ENCODE results near the gene TCAIM.
"Not testable (repeated sequence)": the region's sequence is repeated elsewhere in the genome, so short reads cannot be mapped to it uniquely, and the experiment has no call there.

The TCAIM gene

GRCh38 chr3:44343421-44343820 lies 4.9 kb downstream of the TCAIM start:
- no peak for DNase-seq (ENCODE audit: low read depth, low spot score)

GRCh38 chr3:44346590-44346989 lies 8.0 kb downstream of the TCAIM start:
- DNase-seq (ENCODE audit: low read depth, low spot score): not testable (repeated sequence)

GRCh38 chr3:44348993-44349392 lies 10.4 kb downstream of the TCAIM start:
- DNase-seq (ENCODE audit: low read depth, low spot score): no peak

DNA sequence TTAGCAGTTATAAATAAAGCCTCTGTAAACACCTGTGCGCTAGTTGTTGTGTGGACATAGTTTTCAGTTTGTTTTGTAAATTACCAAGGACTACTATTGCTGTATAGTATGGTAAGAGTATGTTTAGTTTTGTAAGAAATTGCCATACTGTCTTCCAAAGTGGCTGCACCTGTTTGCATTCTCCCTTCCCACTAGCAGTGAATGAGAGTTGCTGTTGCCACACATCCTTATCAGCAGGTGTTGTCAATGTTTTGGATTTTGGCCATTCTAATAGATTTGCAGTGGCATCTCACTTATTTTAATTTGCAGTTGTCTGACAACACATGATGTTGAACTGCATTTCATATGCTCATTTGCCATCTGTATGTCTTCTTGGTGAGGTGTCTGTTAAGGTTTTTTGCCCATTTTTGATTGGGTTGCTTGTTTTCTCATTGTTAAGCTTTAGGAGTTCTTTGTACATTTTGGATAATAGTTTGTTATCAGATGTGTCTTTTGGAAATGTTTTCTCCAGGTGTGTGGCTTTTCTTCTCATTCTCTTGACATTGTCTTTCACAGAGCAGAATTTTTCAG lies 14.9 kb downstream of the TCAIM start:
- DNase-seq (ENCODE audit: low read depth, low spot score): no peak

DNA sequence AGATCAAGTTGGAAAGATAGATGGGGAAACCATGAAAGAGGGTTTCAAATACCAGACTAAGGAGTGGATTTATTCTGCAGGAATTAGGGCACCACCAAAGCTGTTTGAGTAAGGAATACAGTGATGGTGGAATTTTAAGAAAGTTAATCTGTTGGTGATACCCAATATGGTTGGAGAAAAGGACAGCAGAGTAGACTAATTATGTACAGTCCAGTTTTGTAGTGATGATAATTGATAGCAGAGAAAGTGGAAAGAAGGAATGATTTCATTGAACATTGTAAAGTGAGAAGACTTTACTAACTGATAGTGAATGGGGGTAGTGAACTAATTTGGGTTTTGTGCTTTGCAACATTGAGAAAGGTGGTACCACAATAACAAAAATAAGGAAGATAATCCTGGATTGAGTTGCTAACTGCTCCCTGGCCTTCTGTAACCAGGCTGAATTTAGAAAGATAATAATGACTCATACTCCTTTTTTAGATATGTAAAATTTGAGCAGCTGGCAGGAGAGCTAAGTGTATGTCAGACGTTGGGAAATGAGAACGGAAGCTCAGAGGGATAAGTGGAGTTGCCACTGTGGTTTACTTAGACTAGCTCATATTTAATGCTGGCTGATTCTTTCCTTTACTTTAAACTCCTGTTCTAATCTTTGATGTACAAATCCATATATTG lies 16.9 kb downstream of the TCAIM start:
- DNase-seq (ENCODE audit: low read depth, low spot score): no peak

DNA sequence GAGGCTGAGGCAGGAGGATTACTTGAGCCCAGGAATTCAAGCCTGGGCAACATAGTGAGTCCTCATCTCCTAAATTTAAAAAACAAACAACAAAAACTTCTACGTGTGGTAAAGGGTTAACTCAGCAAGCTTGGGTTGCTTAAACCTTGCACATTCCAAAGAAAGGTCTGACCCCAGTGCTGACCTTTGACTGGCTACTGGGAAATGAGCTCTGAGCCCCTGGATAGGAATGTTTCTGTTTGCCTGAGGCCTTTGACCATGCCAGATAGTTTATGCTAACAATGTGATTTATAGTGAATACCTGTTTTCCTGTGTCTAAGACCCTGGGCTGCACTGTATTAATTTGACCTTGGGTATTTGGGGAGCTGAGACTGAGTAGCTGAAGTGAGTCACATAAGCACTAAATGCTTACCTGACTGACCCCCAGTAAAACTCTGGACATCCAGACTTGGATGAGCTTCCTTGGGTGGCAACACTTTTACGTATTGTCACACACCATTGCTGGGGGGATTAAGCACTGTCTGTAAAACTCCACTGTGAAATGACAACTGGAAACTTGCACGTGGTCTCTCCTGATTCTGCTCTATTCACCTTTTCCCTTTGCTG lies 20.7 kb downstream of the TCAIM start:
- DNase-seq (ENCODE audit: low read depth, low spot score): peak; percentile 93

GRCh38 chr3:44363591-44363990 lies 25.0 kb downstream of the TCAIM start:
- no peak for DNase-seq (ENCODE audit: low read depth, low spot score)

- no peak for DNase-seq (ENCODE audit: low read depth, low spot score)
Observed at GRCh38 chr3:44365952-44366351, 27.4 kb downstream of the TCAIM start.

DNA sequence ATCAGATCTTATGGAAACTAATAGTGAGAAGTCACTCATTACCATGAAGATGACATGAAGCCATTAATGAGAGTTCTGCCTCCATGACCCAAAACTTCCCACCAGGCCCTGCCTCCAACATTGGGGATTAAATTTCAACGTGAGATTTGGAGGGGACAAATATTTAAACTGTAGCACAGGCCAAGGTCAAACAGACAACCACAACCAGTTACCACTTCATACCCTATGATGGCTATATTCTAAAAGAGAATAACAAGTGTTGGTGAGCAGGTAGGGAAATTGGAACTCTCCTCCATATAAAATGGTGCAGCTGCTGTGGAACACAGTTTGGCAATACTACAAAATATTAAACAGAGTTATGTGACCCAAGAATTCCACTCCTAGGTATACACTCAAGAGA lies 36.9 kb downstream of the TCAIM start:
- no peak for DNase-seq (ENCODE audit: low read depth, low spot score)

GRCh38 chr3:44387404-44387803 lies 48.8 kb downstream of the TCAIM start:
- no peak for DNase-seq (ENCODE audit: low read depth, low spot score)

DNA sequence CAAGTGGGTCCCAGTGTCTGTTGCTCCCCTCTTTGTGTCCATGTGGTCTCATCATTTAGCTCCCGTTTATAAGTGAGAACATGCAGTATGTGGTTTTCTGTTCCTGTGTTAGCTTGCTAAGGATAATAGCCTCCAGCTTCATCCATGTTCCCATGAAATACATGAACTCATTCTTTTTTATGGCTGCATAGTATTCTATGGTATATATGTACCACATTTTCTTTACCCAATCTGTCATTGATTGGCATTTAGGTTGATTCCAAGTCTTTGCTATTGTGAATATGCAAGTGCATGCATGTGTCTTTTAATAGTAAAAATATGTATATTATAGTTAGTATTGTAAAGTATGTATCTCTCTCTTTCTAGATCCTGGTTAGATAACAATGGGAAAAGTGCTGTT lies 53.9 kb downstream of the TCAIM start:
- DNase-seq (ENCODE audit: low read depth, low spot score): no peak

- no peak for DNase-seq (ENCODE audit: low read depth, low spot score)
Observed at GRCh38 chr3:44395714-44396113, 57.1 kb downstream of the TCAIM start.

DNA sequence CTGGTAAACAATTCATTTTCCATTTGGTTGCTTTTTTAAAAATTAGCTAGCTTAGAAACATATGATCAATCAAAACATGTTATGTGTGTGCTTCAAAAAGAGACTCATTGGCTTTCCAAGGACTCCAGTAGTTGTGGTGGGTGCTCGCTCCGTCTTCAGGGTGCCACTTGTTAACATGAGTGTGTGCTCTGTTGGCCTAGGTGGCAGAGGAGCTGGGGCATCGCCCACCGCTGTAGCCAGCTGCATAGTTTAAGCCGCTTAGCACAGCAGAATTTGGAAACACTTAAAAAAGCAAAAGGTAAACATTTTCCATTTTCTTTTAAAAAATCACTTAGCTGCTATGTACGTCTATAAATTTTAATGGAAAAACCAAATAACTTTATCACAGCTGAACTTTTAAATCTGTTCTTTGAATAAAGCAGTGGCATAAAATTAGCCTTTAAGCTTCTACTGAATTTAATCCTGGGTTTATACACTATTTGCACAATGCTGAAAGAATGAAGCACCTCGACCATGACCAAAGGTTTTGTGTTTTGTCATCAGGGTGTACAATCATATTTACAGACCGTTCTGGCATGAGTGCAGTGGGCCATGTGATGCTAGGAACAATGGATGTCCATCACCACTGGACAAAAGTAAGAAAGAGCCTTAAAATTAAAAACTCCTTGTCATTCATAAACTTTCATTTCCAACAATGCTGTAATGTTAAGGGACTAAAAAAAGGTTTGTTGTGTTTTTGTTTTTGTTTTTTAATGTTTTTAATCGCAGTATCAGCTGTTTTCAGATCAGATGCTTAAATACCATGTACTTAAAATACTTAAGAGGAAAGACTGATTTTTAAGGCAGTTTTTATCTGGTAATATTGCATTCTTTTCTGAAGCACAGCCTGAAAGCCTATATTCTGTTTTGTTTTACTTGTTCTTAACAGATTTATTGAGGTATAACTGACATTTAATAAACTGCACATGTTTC lies 57.9 kb downstream of the TCAIM start:
- DNase-seq (ENCODE audit: low read depth, low spot score): no peak

GRCh38 chr3:44398271-44398670 lies 59.7 kb downstream of the TCAIM start:
- DNase-seq (ENCODE audit: low read depth, low spot score): not testable (repeated sequence)

- DNase-seq (ENCODE audit: low read depth, low spot score): no peak
Observed at GRCh38 chr3:44398853-44399252, 60.3 kb downstream of the TCAIM start.

- no peak for DNase-seq (ENCODE audit: low read depth, low spot score)
Observed at GRCh38 chr3:44400771-44401170, 62.2 kb downstream of the TCAIM start.

DNA sequence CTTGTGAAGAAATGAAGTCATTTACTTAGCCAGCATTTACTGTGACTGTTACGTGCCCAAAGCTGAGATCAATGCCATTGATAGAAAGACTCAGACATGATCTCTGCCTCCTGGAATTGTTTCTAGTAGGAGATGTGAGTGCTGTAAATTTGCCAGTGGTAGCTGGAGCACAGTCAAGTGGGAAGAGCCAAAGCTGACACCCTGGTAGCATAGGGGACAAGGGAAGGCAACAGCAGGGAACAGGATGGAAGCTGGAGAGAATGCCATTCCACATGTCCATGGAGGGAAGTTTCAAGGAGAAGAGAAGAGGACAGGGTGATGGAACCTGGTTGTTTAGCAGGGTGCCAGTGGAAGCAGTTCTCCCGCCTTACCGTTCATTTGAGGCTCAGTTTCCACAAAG lies 64.0 kb downstream of the TCAIM start:
- no peak for DNase-seq (ENCODE audit: low read depth, low spot score)

DNA sequence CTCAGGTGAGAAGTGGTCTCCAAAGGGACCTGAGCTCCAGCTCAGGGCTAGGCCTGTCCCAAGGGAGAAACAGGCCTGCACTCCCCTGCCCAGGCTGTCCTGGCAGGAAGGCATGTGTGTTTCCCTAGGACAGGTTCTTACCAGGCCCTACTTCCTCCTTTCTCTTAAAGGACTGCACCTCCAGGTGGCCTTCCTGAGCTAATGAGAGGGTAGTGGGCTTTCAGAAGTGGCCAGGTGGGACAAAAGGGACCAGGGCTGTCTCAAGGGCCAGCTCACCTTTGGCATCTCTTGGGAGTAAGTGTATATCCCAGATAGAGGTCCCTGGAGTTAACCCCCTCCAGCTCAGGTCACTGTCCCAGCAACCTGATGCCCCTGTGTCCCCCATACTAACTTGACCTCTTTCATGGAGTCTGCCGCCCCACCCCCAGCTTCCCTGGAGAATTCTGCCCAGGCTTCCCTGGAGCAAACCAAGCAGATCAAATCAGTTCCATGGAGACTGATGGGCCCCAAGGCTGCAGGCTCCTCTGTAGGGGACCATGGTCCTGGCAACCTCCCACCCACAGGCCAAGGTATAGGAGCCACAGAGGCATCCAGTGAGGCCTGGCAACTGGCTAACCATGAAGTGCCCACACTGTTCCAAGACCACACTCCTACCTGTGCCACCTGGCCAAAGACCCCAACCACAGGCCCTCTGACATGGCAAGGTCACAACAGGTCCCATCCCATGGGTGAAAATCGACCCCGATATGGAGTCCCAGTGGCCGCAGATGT lies 71.3 kb downstream of the TCAIM start:
- no peak for DNase-seq (ENCODE audit: low read depth, low spot score)

- DNase-seq (ENCODE audit: low read depth, low spot score): no peak
Observed at GRCh38 chr3:44411031-44411645, 72.6 kb downstream of the TCAIM start.

DNA sequence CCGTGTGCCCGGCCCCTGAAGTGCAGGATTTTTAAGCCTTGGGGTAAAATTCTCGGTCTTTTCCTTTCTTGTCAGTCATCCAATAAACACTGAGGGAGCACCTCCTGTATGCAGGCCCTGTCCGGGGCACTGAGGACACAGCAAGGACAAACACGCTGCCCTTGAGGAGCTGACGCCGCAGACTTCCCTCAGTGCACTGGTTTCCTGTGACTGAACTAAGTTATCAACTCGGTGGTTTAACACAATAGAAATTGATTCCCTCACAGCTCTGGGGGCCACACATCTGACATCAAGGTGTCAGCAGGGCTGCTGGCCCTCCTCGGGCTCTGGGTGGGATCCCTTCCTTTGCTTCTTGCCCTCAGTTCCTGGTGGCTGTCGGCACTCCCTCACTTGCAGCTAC lies 73.8 kb downstream of the TCAIM start:
- no peak for DNase-seq (ENCODE audit: low read depth, low spot score)

- no peak for DNase-seq (ENCODE audit: low read depth, low spot score)
Observed at GRCh38 chr3:44414517-44415090, 76.0 kb downstream of the TCAIM start.

Data from ELF-1 (cell line).